ENCODE measurements around the gene ZMYND8.

The ZMYND8 gene

GRCh38 chr20:47353692-47354463 lies 2.6 kb downstream of the ZMYND8 start:
- peak; percentile 81 to 86 for DNase-seq

- no peak for DNase-seq
Observed at GRCh38 chr20:47353239-47353691, 3.2 kb downstream of the ZMYND8 start.

DNA sequence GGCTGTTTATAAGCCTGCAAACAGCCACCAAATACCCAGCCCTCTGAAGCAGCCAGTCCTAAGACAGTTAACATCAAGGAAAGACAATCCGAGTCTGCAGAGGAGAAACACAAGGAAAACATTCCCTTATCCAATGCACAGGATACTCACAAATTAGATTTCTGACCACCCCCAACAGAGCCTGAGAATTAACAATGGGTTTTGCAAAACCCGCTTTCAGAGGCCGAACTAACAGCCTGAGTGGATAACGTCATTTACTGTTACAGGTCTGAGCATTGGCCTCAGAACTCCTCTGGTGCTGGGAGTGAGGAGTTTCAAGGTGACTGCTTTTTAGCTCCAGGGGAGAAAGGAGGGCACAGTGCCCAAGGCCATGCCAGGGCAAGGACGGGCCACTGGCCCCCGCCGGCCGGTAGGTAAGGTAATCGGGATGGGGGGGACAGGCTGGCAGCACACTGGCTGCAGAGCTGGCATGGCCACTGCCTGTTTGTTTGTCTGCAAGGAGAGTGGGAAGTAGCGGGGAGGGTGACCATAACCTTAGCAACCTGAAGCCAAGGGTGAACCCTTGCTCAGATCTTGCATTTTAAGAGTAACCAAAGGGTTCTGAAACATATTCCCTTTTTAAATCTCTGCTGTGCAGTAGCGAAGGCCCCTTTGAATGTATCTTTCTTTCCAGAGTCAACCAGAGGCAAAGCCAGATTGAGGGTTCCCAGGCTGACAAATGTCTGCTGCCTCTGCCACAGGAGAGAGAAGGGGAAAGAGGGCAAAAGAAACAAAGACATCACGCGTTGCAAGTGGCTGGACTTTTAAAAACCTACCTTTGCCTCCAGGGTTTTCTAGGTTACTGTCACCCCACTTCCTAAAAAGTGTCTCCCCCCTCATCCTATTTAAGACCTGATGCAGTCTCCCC lies 3.9 kb downstream of the ZMYND8 start:
- no peak for DNase-seq

DNA sequence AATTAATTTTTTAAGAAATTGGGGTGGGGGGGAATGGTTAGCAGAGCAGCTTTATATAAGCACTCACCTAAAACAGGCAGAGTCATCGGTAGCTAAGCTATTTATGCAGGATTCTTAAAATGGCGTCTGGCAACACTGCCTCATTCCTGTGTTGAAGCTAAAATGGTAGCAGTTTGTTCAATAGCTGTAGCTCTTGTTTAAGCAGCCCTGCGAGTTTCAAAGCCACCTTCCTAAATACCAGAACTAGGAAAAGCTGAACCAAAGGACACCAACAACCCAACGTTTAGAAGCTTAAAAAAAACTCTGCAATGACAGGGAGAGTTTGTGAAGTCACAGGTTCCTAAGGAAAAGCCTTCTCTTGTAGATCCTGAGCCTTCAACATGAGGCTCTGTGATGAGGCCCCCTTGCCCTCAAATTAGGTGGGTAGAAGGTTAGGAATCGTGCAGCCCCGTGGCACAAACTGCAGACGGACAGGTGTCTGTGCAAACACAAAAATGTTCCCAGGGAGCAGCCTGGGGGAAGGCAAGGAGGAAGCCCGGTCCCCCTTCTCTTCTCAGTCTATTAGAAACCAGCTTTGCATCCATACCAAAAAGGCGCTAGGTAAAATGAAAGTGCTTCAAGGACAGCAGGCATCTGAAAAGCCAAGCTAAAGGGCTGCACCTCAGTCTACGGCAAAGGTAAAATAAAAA lies 4.7 kb downstream of the ZMYND8 start:
- DNase-seq, result peak in 1 of 2 donors; percentile 32

DNA sequence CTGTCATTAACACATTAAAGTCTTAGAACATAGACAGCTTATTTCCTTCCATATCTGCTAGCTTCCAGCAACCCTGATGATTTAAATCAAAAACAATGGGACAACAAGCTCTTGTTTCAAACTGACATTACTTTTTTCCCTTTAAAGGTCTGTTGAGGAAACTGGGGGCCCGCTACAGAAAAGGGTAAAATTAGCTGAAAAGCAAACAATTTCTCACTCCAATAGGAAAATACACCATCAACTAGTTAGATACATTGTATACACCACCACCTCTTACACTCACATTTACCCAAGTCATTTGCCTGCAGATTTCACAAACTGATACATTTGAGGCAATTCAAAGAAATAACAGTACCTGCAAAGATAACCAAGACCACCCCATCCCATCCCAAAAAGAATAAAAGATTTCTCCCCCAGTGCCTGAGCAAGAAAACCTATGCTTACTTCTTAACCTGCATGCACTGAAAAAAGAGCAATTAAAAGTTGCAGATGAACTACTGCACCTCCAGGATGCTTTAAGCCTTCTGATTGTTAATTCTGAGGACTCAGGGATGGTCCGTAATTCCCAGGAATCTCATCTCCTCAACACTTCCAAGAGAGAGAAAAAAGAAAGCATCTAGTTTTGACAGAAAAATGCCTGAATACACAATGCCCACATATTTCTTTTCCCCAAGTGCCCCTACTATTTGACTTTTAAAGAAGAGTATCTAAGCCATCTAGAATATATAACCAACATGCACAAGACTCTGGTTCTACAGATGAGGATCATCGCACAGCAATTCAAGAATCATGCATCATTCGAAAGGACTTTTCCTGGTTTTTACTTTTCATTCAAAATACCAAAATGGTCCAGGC lies 5.6 kb downstream of the ZMYND8 start:
- no peak for DNase-seq

DNA sequence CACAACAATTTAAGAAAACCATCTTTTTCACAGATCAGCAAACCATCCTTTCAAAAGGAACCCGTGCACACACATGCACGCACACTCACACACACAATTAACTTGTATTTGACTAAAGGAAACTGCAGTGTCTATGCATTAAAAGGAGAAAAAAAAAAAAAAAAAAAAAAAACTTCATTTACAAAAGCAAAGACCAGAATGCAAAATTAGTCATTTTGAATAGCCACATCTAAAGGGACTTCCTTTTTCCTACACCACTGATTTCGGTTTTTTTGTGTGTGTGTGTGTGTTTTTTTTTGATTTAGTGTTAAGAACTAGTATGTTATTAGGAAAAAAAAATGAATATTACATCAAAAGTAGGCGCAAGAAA lies 6.3 kb downstream of the ZMYND8 start:
- DNase-seq, result peak in 1 of 2 donors; percentile 44

- no peak for DNase-seq
Observed at GRCh38 chr20:47349365-47350180, 6.9 kb downstream of the ZMYND8 start.

DNA sequence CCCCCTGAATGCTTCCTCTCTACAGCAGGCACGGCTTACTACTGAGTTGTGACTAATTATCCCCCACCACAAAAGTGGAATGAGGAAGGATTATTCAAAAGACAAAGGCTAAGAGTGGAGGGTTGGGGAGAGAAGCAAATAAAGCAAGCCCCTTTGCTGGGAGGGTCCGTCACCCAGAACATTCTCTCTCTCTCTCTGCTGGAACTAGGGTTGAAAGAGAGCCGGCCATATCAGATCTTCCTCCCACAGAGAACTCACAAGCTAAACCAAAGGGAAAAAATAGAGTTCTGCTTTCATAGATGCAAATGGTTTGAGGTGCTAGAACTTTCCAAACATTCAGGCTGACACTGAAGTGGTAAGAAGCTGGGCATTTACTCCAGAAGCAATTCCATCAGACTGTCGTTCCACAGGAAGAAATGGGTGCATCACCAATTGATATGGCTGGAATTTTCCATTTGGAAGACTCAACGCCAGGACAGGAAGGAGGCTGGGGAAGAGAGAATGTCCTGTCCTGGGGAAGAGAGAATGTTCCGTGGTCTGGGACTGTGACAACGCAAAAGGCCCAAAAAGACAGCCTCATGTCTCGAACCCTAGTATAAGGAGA lies 7.9 kb downstream of the ZMYND8 start:
- DNase-seq, result no peak

DNA sequence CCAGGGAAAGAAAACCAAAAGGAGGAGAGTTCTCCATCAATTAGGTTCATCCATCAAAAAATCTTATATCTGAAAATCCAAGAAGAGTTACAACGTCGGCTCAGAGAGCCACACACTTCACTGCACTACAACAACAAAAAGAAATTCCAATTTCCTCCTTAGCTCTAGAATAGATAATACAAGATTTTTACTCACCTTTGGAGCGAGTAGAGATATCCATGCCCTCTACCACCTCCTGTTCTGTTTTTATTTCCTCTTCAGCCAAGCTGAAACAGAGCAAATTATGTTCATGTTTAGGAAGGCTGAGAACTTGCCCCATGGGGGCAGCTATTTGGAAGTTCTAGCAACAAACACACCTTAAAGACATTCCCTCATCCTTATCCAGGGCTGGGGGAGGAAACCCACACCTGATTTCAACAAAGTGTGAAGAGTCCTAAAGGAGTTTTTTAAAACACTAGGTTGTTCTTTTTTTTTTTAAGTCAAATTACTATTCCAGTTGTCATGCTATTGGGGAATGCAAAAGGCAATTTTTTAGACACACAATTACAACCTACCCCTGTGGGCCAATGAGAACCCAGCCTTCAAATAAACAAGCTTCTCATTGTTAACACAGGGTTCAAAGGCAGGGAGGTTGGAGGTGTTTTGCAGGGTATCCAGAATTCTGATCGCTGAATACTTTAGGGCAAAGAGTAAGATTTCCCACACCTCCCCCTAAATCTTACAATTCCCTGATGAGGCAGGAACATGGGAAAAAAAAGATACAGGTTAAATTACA lies 8.7 kb downstream of the ZMYND8 start:
- no peak for DNase-seq

DNA sequence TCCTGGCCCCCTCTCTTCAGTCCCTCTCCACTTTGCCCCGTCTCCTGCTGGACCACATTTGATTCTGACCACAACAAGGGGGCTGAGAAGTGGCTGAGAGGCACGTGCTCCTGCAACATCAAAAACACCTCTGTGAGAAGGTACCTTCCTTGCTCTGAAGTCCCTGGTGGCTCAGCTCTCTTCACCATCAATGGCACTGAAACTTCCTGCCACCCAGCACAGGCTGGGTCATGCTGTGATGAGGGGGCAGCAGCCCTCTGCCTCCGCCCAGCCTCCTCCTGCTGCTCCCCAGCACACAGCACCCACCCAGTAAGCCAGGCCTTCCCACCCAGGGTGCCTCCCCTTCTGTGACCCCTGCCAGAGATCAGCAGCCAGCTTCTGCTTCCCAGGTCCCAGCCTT lies 10.3 kb downstream of the ZMYND8 start:
- no peak for DNase-seq

GRCh38 chr20:47345214-47345613 lies 11.3 kb downstream of the ZMYND8 start:
- no peak for DNase-seq

DNA sequence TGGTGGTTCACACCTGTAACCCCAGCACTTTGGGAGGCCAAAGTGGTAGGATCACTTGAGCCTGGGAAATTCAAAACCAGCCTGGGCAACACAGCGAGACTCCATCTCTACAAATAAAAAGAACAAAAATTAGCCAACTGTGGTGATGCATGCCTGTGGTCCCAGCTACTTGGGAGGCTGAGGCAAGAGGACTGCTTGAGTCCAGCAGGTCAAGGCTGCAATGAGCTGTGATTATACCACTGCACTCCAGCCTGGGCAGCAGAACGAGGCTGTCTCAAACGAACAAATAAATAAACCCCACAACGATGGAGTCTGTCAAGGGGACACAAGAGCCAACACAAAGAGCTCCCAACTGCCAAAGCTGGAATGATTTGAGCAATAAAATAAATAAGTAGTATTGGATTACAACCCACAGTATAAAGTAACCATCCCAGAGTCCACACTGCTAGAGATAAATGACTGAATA lies 13.5 kb downstream of the ZMYND8 start:
- DNase-seq, result no peak

GRCh38 chr20:47338131-47338628 lies 18.3 kb downstream of the ZMYND8 start:
- no peak for DNase-seq

GRCh38 chr20:47337413-47337812 lies 19.1 kb downstream of the ZMYND8 start:
- DNase-seq, result no peak

GRCh38 chr20:47336129-47336754 lies 20.3 kb downstream of the ZMYND8 start:
- DNase-seq, result no peak

- DNase-seq, result no peak
Observed at GRCh38 chr20:47335251-47336128, 21.0 kb downstream of the ZMYND8 start.

- DNase-seq, result no peak
Observed at GRCh38 chr20:47334022-47334551, 22.4 kb downstream of the ZMYND8 start.

Measured in inflammatory macrophage (primary cell).